GM18511 (cell line): ENCODE measurements around the gene TRIB2.
"Not testable (repeated sequence)": the region's sequence is repeated elsewhere in the genome, so short reads cannot be mapped to it uniquely, and the experiment has no call there.

Experiments used
- ATAC-seq: cut with Tn5 transposase; IDR thresholded peaks from one replicate; pipeline ENCODE4 v1.9.1; 2021; ENCODE audit warnings: mild to moderate bottlenecking, moderate library complexity; ENCODE audit not compliant: unreplicated experiment

The TRIB2 gene

DNA sequence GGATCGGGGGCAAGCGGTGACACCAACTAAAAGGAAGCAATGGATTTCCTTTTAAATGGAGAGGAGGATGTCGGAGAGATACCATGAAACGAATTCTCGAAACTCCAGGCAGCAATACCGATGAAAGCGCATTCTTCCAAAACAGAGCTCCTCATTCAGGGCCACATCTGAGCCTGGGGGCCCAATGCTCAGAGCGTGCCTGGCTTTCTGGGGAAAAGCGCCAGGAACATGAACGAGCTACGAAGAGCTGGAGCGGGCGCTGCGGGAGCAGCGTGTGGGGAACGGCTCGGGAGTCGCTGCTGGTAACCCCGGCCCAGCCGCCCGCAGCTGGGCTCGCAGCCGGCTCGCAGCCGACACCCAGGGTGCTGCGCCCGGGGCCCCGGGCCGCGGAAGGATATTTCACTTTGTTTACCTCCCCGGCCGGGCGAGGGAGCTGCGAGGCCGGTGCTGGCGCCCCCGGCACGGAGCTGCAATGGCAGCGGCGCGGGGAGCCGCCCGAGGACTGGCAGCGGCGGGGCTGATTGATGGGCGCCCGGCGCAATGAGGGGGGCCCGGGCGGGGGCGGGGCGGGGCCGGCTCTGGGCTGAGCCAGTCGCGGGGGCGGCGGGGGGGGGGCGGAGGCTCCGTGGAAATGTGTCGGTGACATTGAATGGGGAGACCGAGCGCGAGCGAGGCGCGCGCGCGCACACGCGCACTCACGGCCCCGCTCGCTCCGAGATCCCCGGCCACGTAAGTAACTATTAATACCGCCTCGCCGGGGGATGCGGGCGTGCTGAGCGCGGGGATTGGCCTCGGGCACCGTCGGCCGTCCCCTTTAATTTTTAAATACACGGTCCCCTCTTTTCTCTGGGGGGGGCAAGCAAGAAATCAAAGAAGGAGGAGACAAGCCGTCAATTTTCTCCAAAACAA lies at the start of gene TRIB2:
Gene TRIB2, plus strand, starts transcription at position 655 of the 909 bp plus-strand sequence. CDS start 1,372 bp downstream, outside the sequence.
- ATAC-seq, result peak; percentile 74

DNA sequence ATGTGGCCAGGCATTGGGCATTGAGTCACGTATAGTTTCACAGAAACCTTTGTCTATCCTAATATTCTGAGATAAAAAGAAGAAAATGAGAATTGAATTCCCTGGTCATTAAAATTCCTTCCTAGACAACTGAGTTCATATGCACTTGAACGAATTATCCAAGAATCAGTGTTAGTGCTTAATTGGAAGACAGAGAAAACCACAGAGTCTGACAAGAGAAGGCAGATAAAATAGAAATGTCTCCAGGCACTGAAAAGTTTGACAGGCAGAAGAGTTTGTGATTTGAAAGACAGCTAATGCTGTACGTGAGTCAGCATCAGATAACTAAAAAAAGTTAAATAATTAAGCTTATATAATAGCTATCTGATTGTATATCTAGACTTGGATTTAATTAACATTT lies 47.7 kb upstream of the TRIB2 start:
- no peak for ATAC-seq

DNA sequence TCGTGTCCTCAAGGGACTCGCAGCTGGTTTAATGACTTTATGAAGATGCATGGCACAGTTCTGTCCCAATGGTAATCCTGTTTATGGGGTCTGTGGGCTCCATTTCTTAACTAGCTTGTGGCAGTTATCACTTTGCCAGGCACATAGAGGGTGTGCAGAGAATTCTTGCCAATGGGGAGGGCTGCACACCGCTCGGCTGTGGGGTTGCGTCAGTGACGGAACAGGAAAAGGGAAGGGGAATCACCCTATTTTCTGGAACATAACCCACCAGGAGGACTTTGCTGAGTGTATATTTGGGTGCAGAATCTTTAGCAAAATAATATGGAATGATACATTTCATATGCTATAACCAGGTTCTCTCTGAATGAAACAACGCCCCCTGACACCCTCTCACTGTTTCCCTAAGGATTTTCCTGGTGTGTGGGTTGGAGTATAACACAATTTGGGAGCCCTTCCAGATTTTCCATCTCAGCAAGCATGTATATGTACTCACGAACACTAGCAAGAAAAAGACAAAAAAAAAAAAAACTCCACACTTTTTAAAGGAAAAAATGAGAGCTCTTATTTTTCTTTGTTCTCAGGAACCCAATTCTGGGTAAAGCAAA lies 43.9 kb upstream of the TRIB2 start:
- ATAC-seq, result no peak

- no peak for ATAC-seq
Measured at GRCh38 chr2:12674644-12675328, 42.0 kb upstream of the TRIB2 start.

DNA sequence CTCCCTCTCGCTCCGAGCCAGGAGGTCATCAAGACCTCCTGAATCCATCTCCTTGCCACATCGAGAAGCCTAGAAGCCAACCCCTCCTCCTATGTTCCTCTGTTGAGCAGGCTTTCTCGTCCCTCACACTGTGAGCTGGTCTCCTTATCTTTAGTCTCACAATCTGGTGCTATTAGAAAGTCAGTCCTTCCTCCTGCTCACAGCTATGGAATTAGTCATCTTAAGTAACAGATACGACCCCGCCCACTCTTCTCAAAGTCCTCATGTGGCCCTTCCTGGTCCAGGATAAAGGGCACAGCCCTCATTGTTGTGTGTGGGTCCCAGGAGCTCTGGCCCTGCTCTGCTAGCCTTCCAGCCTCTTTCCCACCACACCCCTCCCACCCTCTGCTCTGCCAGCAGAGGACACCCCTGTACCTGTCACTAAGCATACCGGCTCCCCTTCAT lies 41.4 kb upstream of the TRIB2 start:
- no peak for ATAC-seq

DNA sequence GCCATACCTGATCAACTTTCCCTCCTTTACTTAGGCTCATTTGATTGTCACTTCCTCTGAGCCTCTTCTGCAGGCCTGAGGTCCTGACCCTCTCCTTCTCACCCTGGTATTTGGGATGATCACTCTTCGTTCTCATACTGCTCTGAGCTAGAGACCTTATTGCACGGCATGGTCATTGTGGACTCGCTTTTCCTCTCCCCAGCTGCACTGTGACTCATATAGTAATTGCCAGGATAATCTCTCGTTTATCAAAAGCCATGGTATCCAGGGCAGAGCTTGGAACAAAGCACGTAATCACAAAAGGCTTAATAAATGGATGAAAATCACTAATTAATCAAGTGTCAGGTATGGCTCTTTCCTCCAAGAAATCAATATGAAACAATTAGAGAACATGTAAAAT lies 40.9 kb upstream of the TRIB2 start:
- ATAC-seq, result no peak

DNA sequence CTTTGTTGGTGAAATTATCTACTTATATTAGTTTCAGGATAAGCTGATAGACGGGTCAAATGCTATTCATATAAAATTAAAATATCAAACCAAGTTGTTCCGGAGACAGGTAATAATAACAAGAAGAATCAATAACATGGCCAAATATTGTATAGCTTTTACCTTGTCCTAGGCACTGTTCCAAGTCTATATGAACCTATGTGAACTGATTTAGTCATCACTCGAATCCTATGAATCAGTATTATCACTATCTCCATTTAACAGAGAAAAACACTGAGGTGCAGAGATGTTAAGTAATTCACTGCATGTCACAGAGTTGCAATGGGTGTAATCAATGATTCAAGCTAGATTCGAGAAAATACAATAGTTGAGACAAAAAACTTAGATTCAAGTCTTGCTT lies 40.0 kb upstream of the TRIB2 start:
- no peak for ATAC-seq

DNA sequence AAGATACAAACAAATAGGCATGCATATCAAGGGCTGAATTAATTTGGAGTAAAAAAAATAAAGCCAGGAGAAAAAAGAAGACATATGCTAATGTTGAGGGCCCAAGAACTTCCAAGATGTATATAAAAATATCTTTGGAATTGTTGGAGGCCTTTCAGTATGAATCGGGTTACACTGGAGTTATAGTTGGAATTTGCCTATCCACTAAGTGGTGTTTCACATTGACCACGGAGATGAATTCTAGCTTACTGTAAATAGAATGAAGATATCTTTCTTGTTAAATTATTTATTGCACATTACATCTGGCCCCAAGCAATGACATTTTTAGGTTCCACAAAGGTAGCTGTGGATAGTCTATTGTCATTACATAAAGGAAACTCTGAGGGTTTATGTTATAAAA lies 38.5 kb upstream of the TRIB2 start:
- no peak for ATAC-seq

GRCh38 chr2:12679550-12680072 lies 37.1 kb upstream of the TRIB2 start:
- no peak for ATAC-seq

- ATAC-seq, result not testable (repeated sequence)
Measured at GRCh38 chr2:12680115-12680514, 36.6 kb upstream of the TRIB2 start.

GRCh38 chr2:12682017-12682416 lies 34.7 kb upstream of the TRIB2 start:
- no peak for ATAC-seq

DNA sequence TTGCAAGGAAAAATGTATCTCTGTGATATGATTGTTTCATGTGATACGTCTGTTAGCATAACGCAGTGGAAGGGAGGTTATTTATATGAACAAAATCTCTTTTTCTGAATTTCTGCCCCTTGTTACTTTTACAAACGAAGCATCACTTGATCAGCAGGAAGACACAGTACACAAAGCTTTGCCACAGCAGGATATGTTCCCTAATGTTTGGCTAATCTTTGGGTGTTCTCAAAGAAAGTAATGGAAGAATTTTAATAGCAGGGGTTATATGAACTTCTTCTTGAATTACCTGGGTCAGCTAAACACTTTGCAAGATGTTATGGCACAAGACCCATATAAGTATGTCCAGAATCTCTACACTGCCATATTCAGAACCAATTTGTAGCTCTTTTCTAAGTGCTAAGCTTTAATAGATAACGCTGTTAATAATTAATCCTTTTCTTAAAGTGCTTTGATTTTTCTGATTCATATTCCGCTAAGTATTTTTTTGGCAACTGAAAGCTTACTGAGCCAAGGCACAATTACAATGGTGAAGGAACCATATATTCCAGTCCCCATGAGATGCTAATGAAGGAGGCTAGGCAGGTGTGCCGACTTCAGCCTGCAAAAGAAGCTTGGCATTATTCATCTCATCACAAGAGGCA lies 33.2 kb upstream of the TRIB2 start:
- ATAC-seq, result no peak

DNA sequence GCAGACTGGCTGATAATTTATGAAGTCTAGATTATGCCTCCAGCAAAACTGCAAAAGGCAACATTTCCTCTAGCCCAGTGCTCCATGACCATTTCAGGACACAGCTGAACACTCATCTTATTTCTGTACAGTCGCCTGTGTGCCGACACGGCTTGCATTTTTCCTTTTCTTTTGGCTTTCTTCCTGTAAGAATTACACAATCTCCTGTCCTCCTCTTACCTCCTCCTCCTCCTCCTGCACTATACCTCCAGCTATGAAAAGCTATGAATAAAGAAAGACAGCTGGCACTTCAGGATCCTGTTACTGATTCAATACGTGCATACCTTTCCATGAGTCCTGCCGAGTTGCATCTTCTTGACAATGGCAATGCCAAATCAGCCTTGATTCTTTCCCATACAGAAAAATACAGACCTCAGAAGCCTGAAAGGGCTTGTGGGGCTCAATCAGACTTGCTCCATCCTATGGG lies 32.2 kb upstream of the TRIB2 start:
- no peak for ATAC-seq

DNA sequence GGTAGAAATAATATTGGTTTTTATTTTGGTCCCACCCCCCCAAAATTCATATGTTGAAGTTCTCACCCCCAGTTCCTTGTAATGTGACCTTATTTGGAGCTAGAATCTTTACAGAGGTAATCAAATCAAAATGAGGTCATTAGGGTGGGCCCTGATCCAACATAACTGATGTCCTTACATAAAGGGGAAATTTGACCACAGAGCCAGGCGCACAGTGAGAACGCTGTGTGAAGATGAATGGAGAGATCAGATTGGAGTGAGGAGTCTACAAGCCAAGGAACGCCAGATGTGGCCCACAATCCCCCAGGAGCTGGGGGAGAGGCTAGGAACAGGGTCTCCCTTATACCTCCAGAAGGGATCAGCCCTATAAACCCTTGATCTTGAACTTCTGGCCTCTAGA lies 31.6 kb upstream of the TRIB2 start:
- no peak for ATAC-seq

GRCh38 chr2:12685956-12686355 lies 30.8 kb upstream of the TRIB2 start:
- no peak for ATAC-seq

GRCh38 chr2:12686708-12687283 lies 29.9 kb upstream of the TRIB2 start:
- no peak for ATAC-seq

GRCh38 chr2:12688091-12688490 lies 28.6 kb upstream of the TRIB2 start:
- no peak for ATAC-seq

DNA sequence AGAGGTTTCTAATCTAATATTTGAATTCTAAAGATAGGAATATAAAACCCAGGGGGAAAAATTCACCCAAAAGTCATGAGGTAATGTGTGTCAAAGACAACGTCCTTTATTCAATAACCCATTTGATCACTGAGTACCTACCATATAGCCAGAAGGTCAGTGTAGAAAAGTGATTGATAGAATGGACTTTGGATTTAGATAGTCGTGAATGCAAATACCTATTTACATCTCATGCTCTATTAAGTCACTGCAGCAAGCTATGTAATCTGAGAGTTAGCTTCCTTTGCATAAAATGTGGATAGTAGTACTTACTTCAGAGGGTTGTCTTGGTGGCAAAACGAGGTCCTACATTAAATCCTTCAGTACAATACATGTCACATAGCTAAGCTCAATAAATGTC lies 27.8 kb upstream of the TRIB2 start:
- no peak for ATAC-seq

DNA sequence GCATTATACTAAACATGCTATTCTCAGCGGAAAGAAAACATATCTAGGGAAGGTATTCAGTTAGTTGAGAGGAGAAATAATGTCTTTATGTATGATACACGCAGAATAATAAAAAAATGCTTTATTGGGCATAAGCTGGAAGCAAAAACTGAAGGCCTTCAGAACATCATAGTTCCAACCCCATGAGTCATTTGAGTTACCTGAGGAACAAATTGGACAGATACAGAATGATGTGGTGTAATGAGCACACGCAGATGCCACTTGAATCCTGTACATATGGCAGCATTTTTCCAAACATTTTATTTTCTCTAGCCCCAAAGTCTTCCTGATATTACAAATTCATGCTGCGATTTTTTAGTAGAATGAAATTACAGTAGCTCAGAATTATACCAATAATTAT lies 23.2 kb upstream of the TRIB2 start:
- no peak for ATAC-seq

- peak; percentile 61 for ATAC-seq
Measured at GRCh38 chr2:12694990-12695774, 21.6 kb upstream of the TRIB2 start.
